ENCODE results near the gene SUFU.

Gene SUFU

DNA sequence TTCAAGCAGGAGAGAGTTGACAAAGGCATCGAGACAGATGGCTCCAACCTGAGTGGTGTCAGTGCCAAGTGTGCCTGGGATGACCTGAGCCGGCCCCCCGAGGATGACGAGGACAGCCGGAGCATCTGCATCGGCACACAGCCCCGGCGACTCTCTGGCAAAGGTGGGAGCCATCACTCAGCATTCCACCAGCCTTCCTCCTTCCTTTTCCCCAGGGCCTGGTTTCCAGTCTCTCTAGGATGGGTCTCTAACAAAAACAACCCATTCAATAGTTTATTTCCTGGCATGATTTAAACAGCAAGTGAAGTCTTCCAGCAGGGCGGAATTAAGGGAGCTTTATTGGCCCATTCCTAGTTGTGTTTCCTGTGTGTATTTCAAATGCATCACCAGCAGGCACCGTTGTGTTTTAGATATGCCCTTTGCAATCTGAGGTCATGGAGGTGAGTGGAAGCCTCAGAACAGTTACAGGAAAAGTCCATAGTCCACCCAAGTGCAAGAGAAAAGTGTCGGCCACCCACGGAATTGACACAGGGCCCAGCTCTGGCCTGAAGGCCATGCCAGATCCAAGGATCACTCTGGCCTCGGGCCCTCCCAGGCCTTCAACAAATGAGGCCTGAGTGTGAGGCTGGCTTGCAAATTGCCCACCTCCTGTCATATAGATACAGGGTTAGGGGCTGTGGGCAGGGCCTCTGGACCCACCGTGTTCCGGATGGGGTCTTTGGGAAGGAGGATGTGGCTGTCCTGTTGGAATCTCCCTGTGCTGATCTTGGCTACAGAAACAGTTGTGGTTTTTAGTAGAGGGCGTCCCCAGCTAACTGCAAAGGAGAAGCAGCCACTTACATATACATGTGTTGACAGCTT, 93.6 kb downstream of the SUFU start:
- no peak for DNase-seq

DNA sequence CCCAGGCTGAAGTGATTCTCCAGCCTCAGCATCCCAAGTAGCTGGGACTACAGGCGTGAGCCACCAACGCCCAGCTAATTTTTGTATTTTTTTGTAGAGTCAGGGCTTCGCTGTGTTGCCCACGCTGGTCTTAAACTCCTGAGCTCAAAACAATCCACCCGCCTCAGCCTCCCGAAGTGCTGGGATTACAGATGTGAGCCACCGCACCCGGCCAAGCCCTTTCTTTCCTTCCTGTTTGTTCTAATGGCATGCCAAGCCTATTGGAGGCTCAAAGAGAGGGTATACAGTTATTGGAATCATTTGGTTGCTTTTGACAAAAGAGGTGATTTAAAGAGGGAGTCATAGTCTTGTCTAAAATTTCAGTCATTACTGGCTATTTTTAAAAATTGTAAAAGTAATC, 94.5 kb downstream of the SUFU start:
- no peak for DNase-seq

DNA sequence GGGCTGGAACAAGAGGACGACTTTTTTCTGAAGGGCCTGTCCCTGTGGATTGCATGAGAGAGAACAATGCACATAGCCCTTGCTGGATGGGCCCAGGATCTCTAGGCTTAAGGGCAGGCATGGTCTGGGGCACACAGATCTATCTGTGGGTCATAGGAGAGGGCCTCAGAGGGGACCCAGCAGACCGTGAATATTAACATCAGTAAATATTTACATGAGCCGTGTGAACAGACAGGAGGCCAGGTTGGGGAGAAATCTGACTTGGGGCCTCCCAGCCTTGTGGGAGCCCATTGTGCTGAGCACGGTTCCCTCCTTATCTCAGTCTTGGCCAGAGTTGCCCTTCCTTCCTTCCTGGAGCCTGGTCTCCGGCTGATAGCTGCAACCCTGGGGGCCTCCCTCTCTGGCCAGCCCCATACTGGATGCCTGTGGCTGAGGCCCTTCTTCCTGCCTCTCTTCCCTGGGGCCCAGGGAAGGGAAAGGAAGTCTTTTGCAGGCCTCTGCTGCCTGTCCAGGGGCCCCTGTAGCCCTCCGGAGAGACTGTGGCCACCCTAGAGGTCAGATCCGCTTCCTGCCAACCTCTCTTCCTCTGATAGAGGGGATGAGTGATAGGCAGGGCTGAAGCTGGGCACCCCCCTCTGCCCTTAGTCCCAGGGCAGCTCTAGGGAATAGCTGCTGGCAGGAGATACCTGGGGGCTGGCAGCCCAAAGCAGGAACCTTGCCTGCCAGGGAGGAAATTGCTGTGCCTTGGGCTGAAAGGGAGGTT, 96.0 kb downstream of the SUFU start:
- peak; percentile 36 for DNase-seq

DNA sequence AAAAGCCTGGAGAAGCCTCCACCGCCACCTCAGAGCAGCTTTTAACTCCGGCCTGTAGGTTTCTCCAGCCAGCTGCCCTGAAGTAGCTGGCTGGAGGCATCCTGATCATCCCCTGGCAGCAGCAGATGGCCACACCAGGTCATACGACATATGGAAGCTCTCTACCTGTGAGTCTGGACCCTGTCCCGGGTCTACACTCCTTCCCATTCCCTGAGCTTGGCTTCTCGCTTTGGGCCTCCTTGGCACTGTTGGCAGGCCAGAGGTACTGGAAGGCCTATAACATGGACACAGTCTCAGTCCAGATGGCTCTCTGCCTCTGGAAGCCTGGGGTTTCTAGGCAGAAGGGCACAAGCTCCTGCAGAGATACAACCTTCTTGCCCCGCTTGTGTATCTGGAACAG, 97.0 kb downstream of the SUFU start:
- no peak for DNase-seq

DNA sequence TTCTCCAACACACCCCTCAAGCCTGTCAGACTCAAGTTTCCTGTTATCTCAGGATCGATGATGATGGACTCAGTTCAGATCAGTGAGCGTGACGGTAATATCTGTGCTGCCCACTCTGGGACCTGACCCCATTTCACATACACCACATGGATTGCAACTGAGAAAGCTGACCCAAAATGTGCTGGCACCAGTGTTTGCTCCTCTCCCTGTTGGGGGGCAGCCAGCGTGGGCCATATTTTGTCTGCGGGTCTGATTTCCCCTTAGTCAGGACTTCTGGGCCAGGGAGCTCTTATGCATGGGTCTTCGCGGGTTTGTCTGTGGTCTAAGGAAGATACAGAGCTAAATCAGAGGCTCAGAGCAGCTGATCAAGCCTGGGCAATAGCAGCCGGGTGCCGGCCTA, 97.9 kb downstream of the SUFU start:
- DNase-seq, result no peak

DNA sequence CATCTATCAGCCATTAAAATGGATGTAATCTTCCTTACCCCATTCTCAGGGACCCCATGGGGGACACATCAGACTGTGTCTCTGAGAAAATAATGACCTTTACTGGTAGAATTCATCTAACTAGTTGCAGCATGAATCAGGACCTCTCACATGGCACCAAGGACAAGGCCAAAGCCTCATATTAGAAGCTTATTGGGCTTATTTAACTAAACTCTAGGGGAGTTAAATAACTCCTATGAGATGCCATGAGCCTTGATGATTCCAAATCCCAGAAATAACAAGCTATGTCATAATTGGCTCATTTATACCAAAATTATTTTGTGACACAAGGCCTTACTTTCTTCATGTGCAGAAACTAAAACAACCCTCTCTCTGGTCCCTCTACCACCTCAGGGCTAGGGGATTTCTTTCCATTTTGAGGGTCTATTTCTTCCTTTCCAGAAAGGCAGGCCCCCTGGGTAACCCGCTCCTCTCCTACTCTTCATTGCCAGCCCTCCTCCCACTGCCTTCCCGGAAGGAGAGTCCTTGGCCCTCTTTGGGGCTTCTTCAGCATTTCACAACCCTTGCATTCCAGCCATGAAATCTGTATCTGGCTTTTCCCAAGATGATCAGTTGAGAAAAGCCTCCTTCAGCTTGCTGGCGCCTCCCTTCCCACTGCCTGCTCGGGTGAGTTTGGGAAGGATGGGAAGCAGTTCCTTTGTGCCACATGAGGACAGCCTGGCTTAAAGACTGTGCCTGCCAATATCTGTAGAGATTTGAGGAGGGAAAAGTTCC, 98.7 kb downstream of the SUFU start:
- DNase-seq, result no peak

DNA sequence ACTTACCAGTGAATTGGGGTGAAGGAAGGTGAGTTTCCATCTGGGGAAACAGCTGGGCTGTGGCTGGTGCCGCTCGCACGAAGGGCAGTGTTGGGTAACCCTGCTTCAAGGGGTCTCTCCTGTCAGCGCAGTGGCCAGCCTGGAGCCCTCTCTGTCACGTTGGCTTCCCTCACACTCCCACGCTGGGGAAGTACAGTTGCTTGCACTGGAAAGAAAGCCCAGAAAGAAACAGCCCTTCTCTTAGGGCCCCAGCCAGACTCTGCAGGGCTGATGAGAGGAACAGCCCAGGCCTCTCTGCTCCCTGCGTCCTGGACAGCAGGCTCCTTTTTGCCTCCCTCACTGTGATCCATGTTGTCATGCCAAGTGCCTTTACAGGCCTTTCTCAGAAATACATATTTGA, 100.2 kb downstream of the SUFU start:
- DNase-seq, result no peak

DNA sequence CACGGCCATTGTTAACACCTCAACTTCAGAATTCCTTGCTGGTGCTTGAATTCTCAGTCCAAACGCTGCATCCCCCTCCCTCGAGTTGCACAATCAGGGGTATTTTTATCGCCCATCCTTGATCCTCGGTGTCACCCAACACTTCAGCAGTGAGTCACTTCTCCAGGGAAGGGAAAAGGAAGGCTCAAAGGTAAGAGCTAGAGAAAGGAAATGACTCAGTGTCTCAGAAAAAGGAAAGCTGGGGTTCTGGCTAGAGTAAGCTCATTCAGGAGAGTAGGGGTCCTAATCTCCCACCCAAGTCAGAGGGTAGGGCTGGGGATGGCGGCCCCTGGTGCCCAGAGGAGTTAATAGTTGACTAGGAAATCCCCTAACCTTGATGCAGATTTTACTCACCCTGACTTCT, 100.7 kb downstream of the SUFU start:
- peak; percentile 89 for DNase-seq

DNA sequence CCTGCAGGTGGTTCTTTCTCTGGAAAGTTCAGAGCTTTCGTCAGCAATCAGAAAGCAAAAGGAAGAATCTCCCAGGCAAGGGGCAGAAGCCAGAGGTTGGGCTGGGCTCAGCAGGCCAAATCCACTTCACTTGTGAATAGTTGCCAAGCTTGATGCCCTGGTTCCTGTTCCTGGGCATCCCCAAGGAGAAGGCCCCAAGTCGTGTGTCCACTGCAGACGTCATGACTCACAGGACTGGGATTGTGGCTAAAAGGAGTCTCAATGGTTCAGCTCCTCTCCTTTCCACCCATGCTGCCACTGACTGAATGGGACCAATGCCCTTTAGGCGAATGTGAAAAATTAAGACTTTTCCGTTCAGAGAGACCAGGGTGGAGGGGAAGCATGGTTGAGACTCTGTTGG, 101.9 kb downstream of the SUFU start:
- DNase-seq, result peak; percentile 81

DNA sequence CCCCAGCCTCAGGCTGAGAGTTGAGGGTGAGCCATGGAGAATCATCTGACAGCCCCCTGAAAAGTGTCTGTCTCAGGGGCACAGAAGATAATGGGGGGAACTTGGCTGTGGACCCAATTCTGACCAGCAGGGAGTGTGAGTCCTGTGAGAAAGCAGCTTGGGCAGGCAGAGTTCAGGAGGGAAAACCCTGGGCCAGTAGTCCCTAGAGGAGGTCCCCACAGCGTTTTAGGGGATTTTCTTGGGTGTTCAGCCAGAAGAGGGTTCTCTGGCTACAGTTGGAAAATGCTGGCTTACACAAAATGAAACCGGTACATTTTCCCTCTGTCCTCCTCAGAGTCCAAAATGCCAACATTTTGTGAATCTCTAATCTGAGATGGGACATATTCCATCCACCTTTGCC, 104.7 kb downstream of the SUFU start:
- DNase-seq, result no peak

DNA sequence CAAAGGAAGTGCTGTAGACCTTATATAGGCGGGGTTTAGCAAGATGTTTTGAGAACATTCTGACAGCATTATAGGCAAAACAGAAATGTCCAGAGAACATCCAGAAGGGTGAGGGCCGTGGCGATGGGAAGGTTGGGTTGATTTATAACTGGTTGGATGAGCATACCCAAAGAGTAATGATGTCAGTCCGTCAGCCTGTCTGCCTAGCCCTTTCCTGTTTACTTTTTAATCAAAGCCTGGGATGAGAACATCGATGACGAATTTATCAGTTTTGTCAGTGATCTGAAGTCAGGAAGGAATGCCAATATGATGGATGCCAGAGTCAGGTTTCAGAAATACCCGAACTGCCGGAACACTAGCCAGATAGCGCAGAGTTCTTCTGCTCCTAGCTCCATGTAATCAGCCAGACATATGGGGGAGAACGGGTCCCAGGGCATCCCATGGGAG, 106.7 kb downstream of the SUFU start:
- DNase-seq, result no peak

DNA sequence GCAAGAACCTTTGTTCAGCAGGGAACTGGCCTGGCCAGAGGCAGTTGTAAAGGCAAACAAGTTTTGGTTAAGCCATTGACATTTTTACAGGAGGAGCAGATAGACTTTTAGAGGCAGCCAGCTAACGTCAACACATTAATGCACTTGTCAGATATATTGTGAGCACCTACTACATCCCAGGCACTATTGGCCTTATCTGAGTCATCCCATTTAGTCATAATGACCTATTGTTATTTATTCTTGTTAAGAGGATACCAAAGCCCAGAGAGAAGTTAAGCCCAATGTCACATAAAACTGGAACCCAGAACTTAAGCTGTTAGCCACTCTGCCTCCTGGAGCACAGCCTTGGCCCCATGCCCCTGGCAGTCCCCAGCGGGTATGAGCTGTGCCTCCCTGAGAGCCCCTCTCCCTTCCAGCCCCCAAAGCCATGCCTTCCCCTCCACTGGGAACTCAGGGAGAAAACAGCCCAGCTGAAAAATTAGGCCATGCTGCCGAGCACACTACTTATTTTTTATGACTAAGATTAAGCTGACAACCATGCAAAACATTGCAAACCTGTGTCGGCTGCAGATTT, 107.8 kb downstream of the SUFU start:
- DNase-seq, result peak; percentile 41

DNA sequence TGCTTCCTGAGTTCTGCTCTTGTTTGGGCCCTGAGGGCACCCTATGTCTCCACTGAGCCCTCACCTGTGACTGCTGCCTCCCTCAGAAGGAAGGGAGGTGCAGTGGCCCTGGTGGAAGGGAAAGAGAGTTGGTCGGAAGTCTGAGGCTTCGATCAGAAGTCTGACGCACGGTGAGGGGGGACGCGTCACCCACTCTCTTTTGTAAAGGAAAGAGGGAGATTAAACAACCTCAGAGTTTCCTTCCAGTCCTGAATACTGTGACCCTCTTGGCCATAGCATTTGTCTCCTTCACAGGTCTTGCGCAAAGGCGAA, 109.1 kb downstream of the SUFU start:
- DNase-seq, result no peak

DNA sequence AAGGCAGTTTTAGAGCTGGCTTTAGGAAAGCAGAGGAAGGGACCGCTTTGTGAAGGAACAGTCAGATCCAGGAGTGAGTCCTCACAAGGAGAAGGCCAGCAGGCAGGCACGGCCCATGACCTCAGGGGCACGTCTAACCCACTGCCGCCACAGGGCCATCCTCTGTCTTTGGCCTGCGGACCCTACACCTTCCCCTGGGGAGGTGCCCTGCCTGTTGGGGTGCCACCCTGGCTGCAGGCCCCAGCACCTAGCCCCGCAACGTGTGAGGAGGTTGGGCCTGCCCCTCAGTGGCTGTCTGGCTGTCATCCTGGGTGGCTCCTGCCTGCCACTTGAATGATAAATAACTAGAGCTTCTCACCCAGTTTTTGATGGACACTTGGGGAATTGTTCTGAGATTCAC, 109.5 kb downstream of the SUFU start:
- no peak for DNase-seq

DNA sequence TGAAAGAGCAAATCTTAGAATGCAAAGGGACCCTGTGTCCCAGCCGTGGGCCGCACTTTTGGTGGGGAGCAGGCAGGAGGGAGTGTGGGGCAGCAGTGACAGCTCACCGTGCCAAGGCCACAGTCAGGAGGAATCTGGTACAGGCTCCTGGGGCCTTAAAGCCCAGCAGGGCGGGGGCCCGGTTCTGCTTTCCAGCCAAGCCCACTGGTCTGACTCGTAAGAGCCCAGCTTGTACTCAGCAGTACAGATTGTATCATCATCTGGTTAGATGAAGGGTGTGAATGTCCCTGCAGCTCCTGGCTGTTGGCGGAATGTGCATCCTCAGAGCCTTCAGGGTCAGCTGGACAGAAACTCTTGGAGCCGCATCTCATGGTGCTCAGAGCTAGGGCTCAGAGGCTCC, 110.0 kb downstream of the SUFU start:
- DNase-seq, result no peak

DNA sequence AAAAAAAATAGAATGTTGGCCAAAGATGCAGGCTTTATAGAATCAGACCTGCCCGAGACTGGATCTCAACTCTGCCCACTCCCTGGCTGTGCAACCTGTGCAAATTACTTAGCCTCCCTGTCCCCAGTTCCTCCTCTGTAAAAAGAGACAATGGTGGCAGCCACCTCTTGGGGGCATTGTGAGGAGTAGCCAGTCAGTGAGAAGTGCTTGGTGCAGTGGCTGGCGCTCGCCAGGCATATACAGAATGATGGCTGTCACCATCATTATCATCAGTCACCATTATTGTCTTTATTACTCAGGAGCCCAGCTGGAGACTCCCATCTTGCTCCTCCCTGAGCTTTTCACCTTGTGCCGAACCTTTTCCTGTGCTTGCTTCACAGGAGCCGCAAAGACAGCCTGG, 111.1 kb downstream of the SUFU start:
- no peak for DNase-seq

DNA sequence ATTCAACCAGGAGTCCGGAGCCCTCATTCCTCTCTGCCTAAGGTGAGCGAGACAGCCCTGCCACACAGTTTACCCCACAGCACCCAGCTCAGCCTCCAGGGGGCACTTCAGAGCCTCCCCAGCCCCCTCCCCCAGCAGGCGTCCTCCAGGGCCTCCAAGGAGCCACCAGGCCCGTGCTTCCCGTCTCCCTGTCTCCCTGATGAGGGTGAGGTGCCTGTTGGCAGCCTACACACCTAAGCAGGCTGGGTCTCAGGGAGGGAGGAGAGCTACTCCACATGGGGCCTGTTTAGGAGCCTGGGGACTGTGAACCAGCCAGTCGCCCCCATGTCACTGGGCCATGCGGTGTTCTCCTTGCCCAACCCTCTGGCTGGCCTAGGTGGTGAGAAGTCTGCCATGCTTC, 111.6 kb downstream of the SUFU start:
- no peak for DNase-seq

DNA sequence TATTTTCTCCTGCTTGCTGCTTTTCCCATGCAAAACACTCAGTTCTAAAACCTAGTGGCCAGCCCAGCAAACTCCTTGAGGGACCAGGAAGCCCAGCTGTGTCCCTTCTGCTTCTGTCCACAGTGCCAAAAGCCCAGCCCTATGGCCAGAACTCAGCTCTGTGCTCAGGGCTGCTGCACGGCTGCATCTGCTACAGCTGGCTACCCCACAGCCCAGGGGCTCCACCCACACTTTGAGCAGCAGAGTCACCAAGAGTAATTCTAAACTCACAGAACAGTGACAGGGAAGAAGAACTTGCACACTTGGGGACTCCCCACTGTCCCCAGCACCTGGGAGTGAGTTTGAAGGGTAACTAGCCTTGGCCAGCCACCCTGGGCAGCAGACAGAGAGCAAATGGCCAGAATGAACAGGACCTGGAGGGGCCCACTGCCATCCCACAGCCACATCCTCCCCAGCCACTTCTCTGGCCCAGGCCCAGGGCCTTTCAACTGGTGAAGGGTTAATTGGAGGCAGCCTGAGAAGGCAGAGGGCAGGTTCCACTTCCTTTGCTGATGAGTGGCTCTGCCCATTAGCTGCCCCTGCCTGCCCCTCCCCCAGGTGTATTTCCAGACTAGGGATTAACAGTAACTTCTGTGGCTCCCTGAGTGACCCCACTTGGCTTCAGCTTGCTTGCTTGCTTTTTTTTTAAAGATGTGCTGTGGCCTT, 112.4 kb downstream of the SUFU start:
- no peak for DNase-seq

DNA sequence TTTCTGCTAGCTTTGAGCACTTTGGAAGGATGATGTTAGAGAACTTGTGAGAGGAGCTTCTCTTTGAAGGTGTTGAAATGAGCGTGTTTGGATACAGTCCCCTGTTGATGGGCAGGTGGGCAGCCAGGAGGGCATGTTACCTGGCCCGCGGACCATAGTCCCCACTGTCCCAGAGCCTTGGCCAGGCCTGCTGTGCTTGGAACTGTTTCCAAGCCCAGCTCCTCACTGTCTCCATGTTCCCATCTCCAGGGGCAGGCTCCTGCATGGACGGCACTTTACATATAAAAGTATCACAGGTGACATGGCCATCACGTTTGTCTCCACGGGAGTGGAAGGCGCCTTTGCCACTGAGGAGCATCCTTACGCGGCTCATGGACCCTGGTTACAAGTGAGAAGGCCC, 113.3 kb downstream of the SUFU start:
- DNase-seq, result no peak

DNA sequence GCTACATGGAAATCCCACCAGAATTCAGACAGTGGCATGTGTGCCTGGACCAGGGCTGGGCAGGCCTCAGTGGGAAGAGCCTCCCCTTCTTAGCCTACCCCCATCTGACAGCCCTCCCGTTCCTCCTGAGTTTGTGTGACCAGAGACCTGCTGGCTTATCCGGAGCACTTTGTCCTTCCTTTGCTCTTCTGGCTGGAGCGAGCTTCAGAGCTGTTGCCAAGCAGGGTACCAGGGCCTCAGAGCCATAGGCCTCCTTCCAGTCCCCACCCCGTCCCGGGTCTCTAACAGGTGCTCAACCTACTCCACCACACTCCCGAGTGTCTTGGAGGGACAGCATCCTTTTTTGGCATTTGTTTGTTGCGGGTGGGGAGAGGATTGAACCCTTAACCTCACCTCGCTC, 114.0 kb downstream of the SUFU start:
- DNase-seq, result no peak

DNA sequence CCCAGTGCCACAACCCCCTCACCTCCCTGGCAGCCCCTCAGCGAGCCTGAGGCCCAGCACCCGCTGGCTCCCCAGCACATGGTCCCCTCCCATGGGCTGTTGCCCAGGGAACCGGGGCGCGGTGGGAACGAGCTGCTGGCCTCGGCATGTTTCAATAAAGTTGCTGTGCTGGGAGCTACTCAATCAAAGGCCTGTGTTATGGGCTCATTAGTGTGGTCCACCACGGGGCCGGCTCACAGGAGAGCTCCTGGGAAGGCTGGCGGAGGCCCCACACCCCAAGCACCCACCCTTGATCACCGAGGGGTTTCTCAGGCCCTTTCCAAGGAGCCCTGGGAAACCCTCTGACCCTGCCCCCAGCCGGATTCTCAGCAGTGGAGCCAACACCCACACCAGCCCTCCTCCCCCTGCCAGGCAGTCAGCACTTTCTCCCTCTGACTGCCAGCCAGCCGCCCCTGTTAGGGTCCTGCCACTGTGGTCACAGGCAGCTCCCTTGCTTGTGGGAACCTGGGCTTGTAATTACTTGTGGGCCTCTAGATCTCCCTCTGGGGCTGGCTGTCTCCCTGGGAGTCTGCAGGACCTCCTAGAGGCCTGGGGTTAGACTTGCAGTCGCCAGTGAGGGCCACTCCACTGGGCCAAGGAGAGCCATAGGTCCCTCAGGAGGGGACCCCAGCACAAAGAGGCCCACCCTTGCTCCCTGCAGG, 115.7 kb downstream of the SUFU start:
- no peak for DNase-seq

DNA sequence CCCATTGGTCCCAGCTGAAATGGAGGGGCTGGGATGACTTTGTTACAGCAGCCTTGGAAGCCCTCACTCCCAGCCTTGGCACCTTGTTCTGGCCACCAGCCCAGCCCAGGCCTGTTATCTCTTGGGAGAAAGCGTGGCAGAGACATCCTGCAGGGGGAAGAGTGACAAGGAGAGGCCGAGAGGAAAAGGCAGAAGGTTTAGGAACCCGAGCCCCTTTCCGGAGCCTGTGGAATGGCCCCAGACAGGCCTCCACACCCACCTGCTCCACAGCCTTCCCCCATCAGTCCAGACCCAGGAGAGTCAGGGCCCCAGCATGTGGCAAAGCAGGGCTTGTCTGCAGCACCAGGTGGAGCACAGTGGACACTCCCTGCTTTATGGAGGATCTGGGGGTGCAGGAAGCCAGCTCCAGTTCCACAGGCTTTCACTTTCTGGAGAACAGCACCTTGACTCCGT, 116.4 kb downstream of the SUFU start:
- no peak for DNase-seq
